Measurements from ENCODE around the gene C1QTNF1. TPM values are rescaled to one million over a fixed set of nuclear protein-coding genes. Genes with fewer than 3 reads are reported as not detected.

Gene C1QTNF1
- total RNA-seq, 1 experiment from 2014 or later: 18.6 TPM

DNA sequence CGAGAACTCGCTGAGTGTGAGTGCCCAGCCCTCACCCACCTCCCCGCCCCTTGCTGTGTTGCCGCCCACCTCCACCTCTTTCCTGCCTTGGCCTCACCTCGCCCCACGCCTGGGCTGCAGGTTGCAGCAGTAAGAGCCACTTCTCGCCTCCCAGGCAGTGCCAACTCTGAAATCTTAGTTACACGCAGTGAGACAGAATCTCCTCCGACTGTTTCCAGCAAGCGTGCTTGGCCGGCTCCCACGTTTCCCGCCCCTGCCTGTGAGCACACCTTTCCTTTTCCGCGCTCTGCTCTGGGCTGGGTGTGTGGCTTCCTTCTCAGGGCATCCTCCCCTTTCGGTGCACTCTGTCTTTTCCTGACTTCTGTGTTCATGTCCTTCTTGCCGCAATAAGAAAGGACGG is 56.4 kb downstream of the C1QTNF1 start:
- CTCF ChIA-PET: no interaction called here
- BruUV-seq (replicated peaks): no TSS peak

DNA sequence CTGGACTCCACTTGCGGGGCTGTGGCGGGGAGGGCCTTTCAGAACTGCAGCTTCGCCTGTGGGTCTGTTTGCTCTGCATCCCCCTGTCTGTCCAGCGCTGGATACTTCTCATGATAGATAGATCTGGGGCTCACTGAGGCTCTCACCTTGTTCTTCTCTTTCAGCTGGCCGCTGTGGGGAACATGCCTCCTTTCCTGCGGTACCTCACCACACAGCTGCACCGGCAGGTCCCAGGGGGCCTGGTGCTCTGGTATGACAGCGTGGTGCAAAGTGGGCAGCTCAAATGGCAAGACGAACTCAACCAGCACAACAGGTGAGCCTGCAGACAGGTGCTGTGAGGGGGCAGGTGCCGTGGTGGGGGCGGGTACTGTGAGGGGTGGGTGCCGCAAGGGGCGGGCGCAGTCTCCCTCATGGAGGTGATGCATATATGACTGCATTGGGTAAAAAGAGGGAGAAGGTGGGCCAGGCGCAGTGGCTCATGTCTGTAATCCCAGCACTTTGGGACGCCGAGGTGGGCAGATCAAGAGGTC is 56.9 kb downstream of the C1QTNF1 start:
- no TSS peak for BruUV-seq (replicated peaks)
- H3K27ac ChIP-seq (ENCODE audit: low read length): no peak overlapping the region
- H4K20me1 ChIP-seq (ENCODE audit: low read length): 0 out of 2 replicates have a peak, but pooled peaks cover 9% of the 10 kb centered on the region
- intact Hi-C loops (cut with micrococcal nuclease): no loop called here
- H3F3A ChIP-seq (ENCODE audit: low read length, unreplicated experiment): no peaks in the 10 kb centered on the region
- no peak overlapping the region for H3K4me3 ChIP-seq (ENCODE audit: low read length)
- ChIA-PET CTCF (no interaction called here), POLR2A (ENCODE audit: unreplicated experiment) (no interaction called here)
- DNase-seq (no peak), ATAC-seq (no peak)
- TF ChIP-seq CTCF (conservative IDR thresholded peaks at IDR 0.05; ENCODE audit: low read depth, low read length): no peak
- no peak for TF ChIP-seq EZH2phosphoT487 (IDR thresholded peaks at IDR 0.05; ENCODE audit: borderline replicate concordance, low read length)
- no peak for TF ChIP-seq EZH2 (IDR thresholded peaks at IDR 0.05; ENCODE audit: low read length, unreplicated experiment)
- no peaks in the 10 kb centered on the region for H3K9me3 ChIP-seq (ENCODE audit: low read length)
- H3K79me2 ChIP-seq (ENCODE audit: low read length): peaks cover 15% of the 10 kb centered on the region
- H3K9me2 ChIP-seq (replicated peaks; ENCODE audit: low read length): no peaks in the 10 kb centered on the region
- H3K27me3 ChIP-seq (ENCODE audit: low read length): no peaks in the 10 kb centered on the region
- H3K9ac ChIP-seq (ENCODE audit: low read length): no peak overlapping the region
- H3K36me3 ChIP-seq (ENCODE audit: low read depth, low read length): peaks cover 32% of the 10 kb centered on the region; the same call in 1 of the 2 replicates
- no peak overlapping the region for H3K4me2 ChIP-seq (ENCODE audit: low read length)
- peaks cover 8% of the 10 kb centered on the region for H3K4me1 ChIP-seq (ENCODE audit: insufficient read depth, low read length)
- H2AFZ ChIP-seq (ENCODE audit: low read length): no peak overlapping the region

More for the DNA sequence above, 56.4 kb downstream of the C1QTNF1 start:
- Histone ChIP-seq H3K27ac (ENCODE audit: low read length) (no peak overlapping the region), H3K9me2 (replicated peaks; ENCODE audit: low read length) (no peaks in the 10 kb centered on the region), H2AFZ (ENCODE audit: low read length) (no peak overlapping the region), H3K9me3 (ENCODE audit: low read length) (no peaks in the 10 kb centered on the region), H3K79me2 (ENCODE audit: low read length) (peaks cover 19% of the 10 kb centered on the region), H3K4me3 (ENCODE audit: low read length) (no peak overlapping the region), H3K9ac (ENCODE audit: low read length) (no peak overlapping the region), H3K27me3 (ENCODE audit: low read length) (no peaks in the 10 kb centered on the region), H3F3A (ENCODE audit: low read length, unreplicated experiment) (no peaks in the 10 kb centered on the region), H4K20me1 (ENCODE audit: low read length) (0 out of 2 replicates have a peak, but pooled peaks cover 9% of the 10 kb centered on the region), H3K4me1 (ENCODE audit: insufficient read depth, low read length) (peaks cover 13% of the 10 kb centered on the region), H3K4me2 (ENCODE audit: low read length) (no peak overlapping the region), H3K36me3 (ENCODE audit: low read depth, low read length) (peaks cover 32% of the 10 kb centered on the region; the same call in 1 of the 2 replicates)
- TF ChIP-seq EZH2phosphoT487 (IDR thresholded peaks at IDR 0.05; ENCODE audit: borderline replicate concordance, low read length): no peak
- TF ChIP-seq EZH2 (IDR thresholded peaks at IDR 0.05; ENCODE audit: low read length, unreplicated experiment): no peak
- TF ChIP-seq CTCF (conservative IDR thresholded peaks at IDR 0.05; ENCODE audit: low read depth, low read length): no peak
- intact Hi-C loops (cut with micrococcal nuclease): no loop called here
- ATAC-seq: no peak
- POLR2A ChIA-PET (ENCODE audit: unreplicated experiment): no interaction called here
- no peak for DNase-seq

DNA sequence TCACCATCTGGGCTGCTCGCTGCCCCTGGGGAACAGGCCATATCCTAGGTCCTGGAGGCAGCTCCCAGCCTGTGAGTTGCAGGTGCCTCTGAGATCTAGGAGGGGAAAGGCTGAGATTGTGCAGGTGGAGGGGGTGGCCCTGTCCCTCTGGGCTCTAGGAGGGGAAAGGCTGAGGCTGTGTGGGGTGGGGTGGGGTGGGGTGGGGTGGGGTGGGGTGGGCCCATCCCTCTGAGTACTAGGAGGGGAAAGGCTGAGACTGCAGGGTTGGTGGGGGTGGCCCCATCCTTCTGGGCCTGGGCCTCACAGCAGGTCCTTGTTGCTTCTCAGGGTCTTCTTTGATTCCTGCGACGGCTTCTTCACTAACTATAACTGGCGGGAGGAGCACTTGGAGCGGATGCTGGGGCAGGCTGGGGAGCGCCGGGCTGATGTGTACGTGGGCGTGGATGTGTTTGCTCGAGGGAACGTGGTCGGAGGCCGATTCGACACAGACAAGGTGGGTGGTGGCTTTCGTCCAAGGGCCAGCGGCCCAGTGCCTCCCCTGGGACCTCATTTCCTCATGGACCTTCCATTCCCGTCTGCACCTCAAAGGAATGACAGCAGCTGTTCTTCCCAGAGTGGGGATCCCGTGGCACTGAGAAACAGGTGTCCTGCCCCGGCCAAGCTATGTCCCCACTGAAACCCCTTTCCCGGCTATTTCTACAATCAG is 57.8 kb downstream of the C1QTNF1 start:
- no peak for ATAC-seq
- H3F3A ChIP-seq (ENCODE audit: low read length, unreplicated experiment): no peaks in the 10 kb centered on the region
- no peak overlapping the region for H2AFZ ChIP-seq (ENCODE audit: low read length)
- peaks cover 6% of the 10 kb centered on the region for H3K79me2 ChIP-seq (ENCODE audit: low read length)
- ChIA-PET CTCF (interaction anchor here (0.6 kb wide), 1 partner anchor 36 kb away, joined by 4 read pairs; no protein-coding TSS in a partner anchor), POLR2A (ENCODE audit: unreplicated experiment) (no interaction called here)
- no peak overlapping the region for H3K4me2 ChIP-seq (ENCODE audit: low read length)
- DNase-seq: no peak
- H4K20me1 ChIP-seq (ENCODE audit: low read length): 0 out of 2 replicates have a peak, but pooled peaks cover 9% of the 10 kb centered on the region
- no peaks in the 10 kb centered on the region for H3K27me3 ChIP-seq (ENCODE audit: low read length)
- intact Hi-C loops (cut with micrococcal nuclease): loop anchor here (1.0 kb wide), 3 partner anchors 16 to 62 kb away; no protein-coding TSS in a partner anchor
- no peak overlapping the region for H3K4me3 ChIP-seq (ENCODE audit: low read length)
- BruUV-seq (replicated peaks): no TSS peak
- H3K4me1 ChIP-seq (ENCODE audit: insufficient read depth, low read length): no peaks in the 10 kb centered on the region
- H3K9ac ChIP-seq (ENCODE audit: low read length): no peak overlapping the region
- no peak for TF ChIP-seq EZH2 (IDR thresholded peaks at IDR 0.05; ENCODE audit: low read length, unreplicated experiment)
- no peak for TF ChIP-seq CTCF (conservative IDR thresholded peaks at IDR 0.05; ENCODE audit: low read depth, low read length)
- TF ChIP-seq EZH2phosphoT487 (IDR thresholded peaks at IDR 0.05; ENCODE audit: borderline replicate concordance, low read length): no peak
- peaks cover 32% of the 10 kb centered on the region; the same call in 1 of the 2 replicates for H3K36me3 ChIP-seq (ENCODE audit: low read depth, low read length)
- H3K9me2 ChIP-seq (replicated peaks; ENCODE audit: low read length): no peaks in the 10 kb centered on the region
- H3K9me3 ChIP-seq (ENCODE audit: low read length): no peaks in the 10 kb centered on the region
- H3K27ac ChIP-seq (ENCODE audit: low read length): no peak overlapping the region

Measured in PC-3 (cell line).